Measurements from ENCODE around the gene SMARCA2.
A peak's percentile ranks its signal among the peaks of the same experiment; 100 is the strongest.

SMARCA2 gene

DNA sequence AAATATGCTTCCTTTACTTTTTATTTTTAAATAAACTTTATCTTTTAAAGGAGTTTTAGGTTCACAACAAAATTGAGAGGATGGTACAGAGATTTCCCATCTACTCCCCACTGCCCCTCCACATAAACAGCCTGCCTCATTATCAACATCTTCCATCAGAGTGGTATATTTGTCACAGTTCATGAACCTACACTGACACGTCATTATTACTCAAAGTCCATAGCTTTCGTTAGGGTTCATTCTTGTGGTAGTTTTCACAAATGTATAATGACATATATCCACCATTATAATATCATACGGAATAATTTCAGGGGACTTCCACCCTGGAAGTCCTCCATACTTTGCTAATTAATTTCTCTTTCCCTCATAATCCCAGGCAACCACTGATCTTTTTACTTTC lies 204.9 kb downstream of the SMARCA2 start:
- H2AFZ ChIP-seq (ENCODE audit: low read length): no peak overlapping the region

DNA sequence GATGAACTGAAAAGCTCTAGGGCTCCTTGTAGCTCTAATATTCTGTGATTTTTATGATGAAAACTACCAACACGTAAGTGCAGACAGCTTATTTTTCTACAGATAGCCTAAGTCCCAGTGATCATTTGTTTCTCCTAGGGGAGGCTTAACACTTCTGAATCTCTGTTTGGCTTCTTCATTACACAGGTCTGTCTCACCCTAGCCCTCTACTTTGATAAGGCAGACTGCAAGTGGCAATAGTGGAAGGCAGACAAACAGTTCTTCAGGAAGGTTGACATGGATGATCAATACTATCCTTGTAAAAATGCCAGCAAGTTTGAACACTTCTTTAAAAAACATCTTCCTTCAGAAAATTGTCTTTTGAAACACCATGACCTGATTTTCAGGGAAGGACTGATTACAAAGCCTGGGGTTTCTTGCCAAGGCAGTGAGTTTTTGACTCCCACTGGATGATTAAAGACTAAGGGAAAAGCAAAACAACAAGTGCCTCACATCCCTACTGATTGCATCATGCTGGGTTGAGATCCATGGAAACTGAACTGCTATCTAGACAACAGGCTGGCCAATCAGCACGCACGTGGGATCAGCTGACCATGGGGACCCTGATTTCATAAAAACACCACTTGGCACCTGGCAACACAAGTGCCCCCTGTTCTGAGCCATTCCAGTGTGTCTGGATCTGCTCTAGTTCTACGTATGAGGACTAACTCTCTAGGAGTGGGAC lies 212.2 kb downstream of the SMARCA2 start:
- H3K4me2 ChIP-seq (ENCODE audit: low read depth, low read length, poor library complexity, severe bottlenecking): no peak overlapping the region
- H3K4me3 ChIP-seq (ENCODE audit: low read length, poor library complexity, severe bottlenecking): no peak overlapping the region
- H2AFZ ChIP-seq (ENCODE audit: low read length): peak overlapping the region; percentile 86
- no peak overlapping the region for H3K9ac ChIP-seq (ENCODE audit: low read depth, low read length, poor library complexity, severe bottlenecking)
- H3F3A ChIP-seq (ENCODE audit: low read depth): no peaks in the 10 kb centered on the region
- no peak for TF ChIP-seq EZH2phosphoT487 (IDR thresholded peaks at IDR 0.05; ENCODE audit: borderline replicate concordance)
- TF ChIP-seq, protein P1, sequence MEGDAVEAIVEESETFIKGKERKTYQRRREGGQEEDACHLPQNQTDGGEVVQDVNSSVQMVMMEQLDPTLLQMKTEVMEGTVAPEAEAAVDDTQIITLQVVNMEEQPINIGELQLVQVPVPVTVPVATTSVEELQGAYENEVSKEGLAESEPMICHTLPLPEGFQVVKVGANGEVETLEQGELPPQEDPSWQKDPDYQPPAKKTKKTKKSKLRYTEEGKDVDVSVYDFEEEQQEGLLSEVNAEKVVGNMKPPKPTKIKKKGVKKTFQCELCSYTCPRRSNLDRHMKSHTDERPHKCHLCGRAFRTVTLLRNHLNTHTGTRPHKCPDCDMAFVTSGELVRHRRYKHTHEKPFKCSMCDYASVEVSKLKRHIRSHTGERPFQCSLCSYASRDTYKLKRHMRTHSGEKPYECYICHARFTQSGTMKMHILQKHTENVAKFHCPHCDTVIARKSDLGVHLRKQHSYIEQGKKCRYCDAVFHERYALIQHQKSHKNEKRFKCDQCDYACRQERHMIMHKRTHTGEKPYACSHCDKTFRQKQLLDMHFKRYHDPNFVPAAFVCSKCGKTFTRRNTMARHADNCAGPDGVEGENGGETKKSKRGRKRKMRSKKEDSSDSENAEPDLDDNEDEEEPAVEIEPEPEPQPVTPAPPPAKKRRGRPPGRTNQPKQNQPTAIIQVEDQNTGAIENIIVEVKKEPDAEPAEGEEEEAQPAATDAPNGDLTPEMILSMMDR (conservative IDR thresholded peaks at IDR 0.05; ENCODE audit: low read length): no peak
- peaks cover 6% of the 10 kb centered on the region for H3K4me1 ChIP-seq (ENCODE audit: insufficient read depth, low read length, poor library complexity, severe bottlenecking)
- no peaks in the 10 kb centered on the region for H3K79me2 ChIP-seq (ENCODE audit: insufficient read depth, low read length)
- H3K27me3 ChIP-seq (ENCODE audit: insufficient read depth, low read length, poor library complexity, severe bottlenecking): peaks cover 13% of the 10 kb centered on the region
- no peaks in the 10 kb centered on the region for H3K9me2 ChIP-seq (replicated peaks; ENCODE audit: low read depth, low read length)
- H4K20me1 ChIP-seq (ENCODE audit: insufficient read depth, low read length, poor library complexity, severe bottlenecking): no peaks in the 10 kb centered on the region
- H3K36me3 ChIP-seq (ENCODE audit: insufficient read depth, low read length): no peaks in the 10 kb centered on the region
- no peaks in the 10 kb centered on the region for H3K9me3 ChIP-seq (ENCODE audit: insufficient read depth, low read depth, low read length)

More for the DNA sequence above, 204.9 kb downstream of the SMARCA2 start:
- Histone ChIP-seq H3K4me3 (ENCODE audit: low read length, poor library complexity, severe bottlenecking) (no peak overlapping the region), H3F3A (ENCODE audit: low read depth) (no peaks in the 10 kb centered on the region), H3K9me2 (replicated peaks; ENCODE audit: low read depth, low read length) (no peaks in the 10 kb centered on the region), H3K27me3 (ENCODE audit: insufficient read depth, low read length, poor library complexity, severe bottlenecking) (no peaks in the 10 kb centered on the region), H3K9ac (ENCODE audit: low read depth, low read length, poor library complexity, severe bottlenecking) (no peak overlapping the region), H3K79me2 (ENCODE audit: insufficient read depth, low read length) (no peaks in the 10 kb centered on the region), H3K36me3 (ENCODE audit: insufficient read depth, low read length) (no peaks in the 10 kb centered on the region), H4K20me1 (ENCODE audit: insufficient read depth, low read length, poor library complexity, severe bottlenecking) (no peaks in the 10 kb centered on the region), H3K9me3 (ENCODE audit: insufficient read depth, low read depth, low read length) (no peaks in the 10 kb centered on the region), H3K4me1 (ENCODE audit: insufficient read depth, low read length, poor library complexity, severe bottlenecking) (no peaks in the 10 kb centered on the region), H3K4me2 (ENCODE audit: low read depth, low read length, poor library complexity, severe bottlenecking) (no peak overlapping the region)
- TF ChIP-seq, protein P1 (conservative IDR thresholded peaks at IDR 0.05; ENCODE audit: low read length): no peak
- TF ChIP-seq EZH2phosphoT487 (IDR thresholded peaks at IDR 0.05; ENCODE audit: borderline replicate concordance): no peak

DNA sequence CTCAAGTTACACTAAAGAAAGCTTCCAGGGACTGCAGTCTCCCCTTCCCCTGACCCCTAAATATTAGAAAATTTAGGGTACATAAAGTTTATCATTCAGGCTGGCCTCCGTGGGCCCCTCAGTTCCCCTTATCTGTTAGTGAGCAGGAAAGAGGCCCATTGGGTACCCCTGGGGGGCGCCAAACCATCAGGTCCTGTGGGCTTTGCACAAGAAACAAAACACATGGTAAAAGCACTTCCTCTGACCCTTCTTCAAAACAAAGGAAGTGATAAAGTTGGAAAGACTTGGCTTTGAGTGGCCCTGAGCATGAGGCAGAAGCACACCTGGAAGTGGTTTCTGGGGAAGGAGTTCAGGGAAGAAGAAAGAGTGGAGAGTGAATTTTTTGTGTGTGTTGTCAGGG lies 213.0 kb downstream of the SMARCA2 start:
- H3K4me3 ChIP-seq (ENCODE audit: low read length, poor library complexity, severe bottlenecking): no peak overlapping the region
- H3K4me2 ChIP-seq (ENCODE audit: low read depth, low read length, poor library complexity, severe bottlenecking): no peak overlapping the region
- peak overlapping the region; percentile 86 for H2AFZ ChIP-seq (ENCODE audit: low read length)

More for the DNA sequence above, 213.0 kb downstream of the SMARCA2 start:
- Histone ChIP-seq H3K9me2 (replicated peaks; ENCODE audit: low read depth, low read length) (no peaks in the 10 kb centered on the region), H3K4me1 (ENCODE audit: insufficient read depth, low read length, poor library complexity, severe bottlenecking) (peaks cover 6% of the 10 kb centered on the region), H3F3A (ENCODE audit: low read depth) (no peaks in the 10 kb centered on the region), H4K20me1 (ENCODE audit: insufficient read depth, low read length, poor library complexity, severe bottlenecking) (no peaks in the 10 kb centered on the region), H3K9ac (ENCODE audit: low read depth, low read length, poor library complexity, severe bottlenecking) (no peak overlapping the region), H3K27me3 (ENCODE audit: insufficient read depth, low read length, poor library complexity, severe bottlenecking) (peaks cover 18% of the 10 kb centered on the region), H3K9me3 (ENCODE audit: insufficient read depth, low read depth, low read length) (no peaks in the 10 kb centered on the region), H3K79me2 (ENCODE audit: insufficient read depth, low read length) (no peaks in the 10 kb centered on the region), H3K36me3 (ENCODE audit: insufficient read depth, low read length) (no peaks in the 10 kb centered on the region)
- TF ChIP-seq, protein P1 (conservative IDR thresholded peaks at IDR 0.05; ENCODE audit: low read length): peak; percentile 87
- no peak for TF ChIP-seq EZH2phosphoT487 (IDR thresholded peaks at IDR 0.05; ENCODE audit: borderline replicate concordance)
